ENCODE measurements around the gene CTDP1. TPM values are rescaled to one million over a fixed set of nuclear protein-coding genes. Genes with fewer than 3 reads are reported as not detected.

Gene CTDP1
- total and polyA plus RNA-seq, 12 donors = 3.8 to 23.9 (median 15.8) TPM

GRCh38 chr18:79664525-79665125 is 15.0 kb upstream of the CTDP1 start:
- intact Hi-C loops (cut with DNase I) = no loop called here

GRCh38 chr18:79668203-79668602 is 11.4 kb upstream of the CTDP1 start:
- Histone ChIP-seq H3K36me3 (replicated peaks in 1 of 2) (no peaks in the 10 kb centered on the region), H3K27ac (no peak overlapping the region), H3K4me3 (no peak overlapping the region), H3K4me1 (replicated peaks in 1 of 2) (no peaks in the 10 kb centered on the region), H3K9me3 (replicated peaks in 1 of 3) (no peaks in the 10 kb centered on the region), H3K27me3 (no peaks in the 10 kb centered on the region)
- TF ChIP-seq POLR2A (IDR thresholded peaks at IDR 0.05) = no peak
- no peak for TF ChIP-seq CTCF (IDR thresholded peaks at IDR 0.05)
- DNase-seq = no peak
- intact Hi-C loops (cut with DNase I) = no loop called here

More at GRCh38 chr18:79664525-79665125, 15.0 kb upstream of the CTDP1 start:
- peaks cover 5% of the 10 kb centered on the region for H3K27me3 ChIP-seq
- 77 to 84% (median 81%) methylated on average over 3 of the region's 3 CpGs for WGBS, 4 donors
- DNase-seq = no peak
- no peaks in the 10 kb centered on the region for H3K36me3 ChIP-seq (replicated peaks in 1 of 2)
- no peaks in the 10 kb centered on the region for H3K4me1 ChIP-seq (replicated peaks in 1 of 2)
- no peak overlapping the region for H3K4me3 ChIP-seq
- no peak for TF ChIP-seq CTCF (IDR thresholded peaks at IDR 0.05)
- TF ChIP-seq POLR2A (IDR thresholded peaks at IDR 0.05) = no peak
- H3K27ac ChIP-seq = no peak overlapping the region
- H3K9me3 ChIP-seq (replicated peaks in 1 of 3) = no peaks in the 10 kb centered on the region

- DNase-seq = no peak
- Histone ChIP-seq H3K4me3 (no peak overlapping the region), H3K36me3 (replicated peaks in 1 of 2) (no peaks in the 10 kb centered on the region), H3K27me3 (no peaks in the 10 kb centered on the region), H3K9me3 (replicated peaks in 1 of 3) (no peaks in the 10 kb centered on the region), H3K4me1 (replicated peaks in 1 of 2) (peaks cover 0 to 5% of the 10 kb centered on the region in 2 donors), H3K27ac (no peak overlapping the region)
- intact Hi-C loops (cut with DNase I) = no loop called here
- no peak for TF ChIP-seq CTCF (IDR thresholded peaks at IDR 0.05)
- TF ChIP-seq POLR2A (IDR thresholded peaks at IDR 0.05) = no peak
- WGBS, 4 donors = 85 to 87% (median 86%) methylated on average over 19 of the region's 19 CpGs
Observed at GRCh38 chr18:79672490-79673276, 6.9 kb upstream of the CTDP1 start.

GRCh38 chr18:79677221-79677620 is 2.4 kb upstream of the CTDP1 start:
- no peaks in the 10 kb centered on the region for H3K27me3 ChIP-seq
- no peak overlapping the region for H3K27ac ChIP-seq
- intact Hi-C loops (cut with DNase I) = no loop called here
- no peaks in the 10 kb centered on the region for H3K9me3 ChIP-seq (replicated peaks in 1 of 3)
- no peaks in the 10 kb centered on the region for H3K36me3 ChIP-seq (replicated peaks in 1 of 2)
- no peak overlapping the region for H3K4me3 ChIP-seq
- peaks cover 18 to 30% of the 10 kb centered on the region in 2 donors for H3K4me1 ChIP-seq (replicated peaks in 1 of 2)
- TF ChIP-seq CTCF (IDR thresholded peaks at IDR 0.05) (no peak), POLR2A (IDR thresholded peaks at IDR 0.05) (no peak)
- 83 to 94% (median 91%) methylated on average over 6 of the region's 6 CpGs for WGBS, 4 donors
- DNase-seq = no peak

Data from adrenal gland (tissue), 12 donors.